K562 (cell line): ENCODE results near the gene CD70. TPM values are rescaled to one million over a fixed set of nuclear protein-coding genes. Genes with fewer than 3 reads are reported as not detected.

ENCODE experiments used
- ATAC-seq: fragments of 200-7000 bp; cut with Tn5 transposase; 3 replicates; pipeline ENCODE4 v1.9.1; 2020; ENCODE audit warnings: moderate library complexity
- BruUV-seq: library from RNA; stranded (reverse); fragments of 400-500 nt; replicated peaks from 2 replicates; lab custom pipeline; 2021; lab: Mats Ljungman, UMichigan
- CTCF ChIA-PET: fragments of 300-600 bp; formaldehyde crosslinking; extraction: SDS; loops from one replicate; lab custom pipeline; 2021; ENCODE audit warnings: low intra/inter-chr PET ratio; lab: Yijun Ruan, JAX
- POLR2A ChIA-PET: fragments of 300-600, 350-650 bp; sonication (Branson Sonifier 250); formaldehyde crosslinking; extraction: SDS; loops from one replicate; lab custom pipeline; 2021; ENCODE audit warnings: antibody characterized with exemption, inconsistent platforms; lab: Yijun Ruan, JAX
- DNase-seq, 4 experiments: peaks; one replicate each; pipeline versions ENCODE4 v3.0.0 to v3.0.0-alpha.2; 2011 to 2018; ENCODE audit warnings: low spot score in 3 of 4, mixed read lengths in 3 of 4; ENCODE audit errors: extremely low read depth in 1 of 4
- FAIRE-seq: peaks from 2 replicates; lab custom pipeline; 2011; peaks lifted over from hg19 to GRCh38; lab: Jason Lieb, UNC
- H2AFZ ChIP-seq: 2 replicates; pipeline ENCODE4 v1.6.0; 2011; ENCODE audit warnings: low read depth, low read length, control low read depth, inconsistent platforms
- H3K27ac ChIP-seq: fragments of 200-600 bp; 3 replicates; pipeline ENCODE4 v1.8.0; 2011; ENCODE audit warnings: low read depth, mild to moderate bottlenecking, control low read depth, inconsistent platforms, low read length, moderate library complexity, mixed read lengths; ENCODE audit errors: extremely low read depth
- H3K27me3 ChIP-seq, 2 experiments: fragments of 300-600 bp in 1 of 2; 2 replicates in 1 of 2; 3 replicates in 1 of 2; pipeline versions ENCODE4 v1.6.0 to v1.8.0; 2011; ENCODE audit warnings: inconsistent platforms in 2 of 2, low read length in 2 of 2, mild to moderate bottlenecking in 1 of 2, mixed read lengths in 1 of 2, moderate library complexity in 1 of 2; ENCODE audit not compliant: control insufficient read depth in 2 of 2, insufficient read depth in 2 of 2
- H3K36me3 ChIP-seq: fragments of 300-600 bp; 3 replicates; pipeline ENCODE4 v1.8.0; 2011; ENCODE audit warnings: mild to moderate bottlenecking, low read length, inconsistent platforms; ENCODE audit not compliant: control insufficient read depth, insufficient read depth
- H3K4me1 ChIP-seq, 2 experiments: fragments of 200-600 bp in 1 of 2; replicated peaks in 1 of 2; 2 replicates in 1 of 2; 3 replicates in 1 of 2; pipeline versions ENCODE4 v1.5.1 to v1.8.0; 2011; ENCODE audit warnings: inconsistent platforms in 2 of 2, low read length in 2 of 2, mild to moderate bottlenecking in 1 of 2, mixed read lengths in 1 of 2, moderate library complexity in 1 of 2; ENCODE audit not compliant: control insufficient read depth in 2 of 2, insufficient read depth in 2 of 2
- H3K4me2 ChIP-seq: 2 replicates; pipeline ENCODE4 v1.6.1; 2011; ENCODE audit warnings: low read length, control low read depth, inconsistent platforms, mixed read lengths; ENCODE audit not compliant: insufficient read depth
- H3K4me3 ChIP-seq: fragments of 200-600 bp; sonication (generic), shearing (Covaris generic); 2 replicates; pipeline ENCODE4 v1.5.1; 2016; ENCODE audit warnings: control low read depth, inconsistent platforms
- H3K79me2 ChIP-seq: fragments of 200-600 bp; 3 replicates; pipeline ENCODE4 v1.8.0; 2011; ENCODE audit warnings: low read length, inconsistent platforms; ENCODE audit not compliant: control insufficient read depth, insufficient read depth
- H3K9ac ChIP-seq, 2 experiments: 2 replicates each; pipeline versions ENCODE4 v1.6.0 to v1.6.1; 2011; ENCODE audit warnings: low read depth in 2 of 2, low read length in 2 of 2, control low read depth in 1 of 2, inconsistent platforms in 1 of 2, mild to moderate bottlenecking in 1 of 2, mixed read lengths in 1 of 2; ENCODE audit not compliant: insufficient read depth in 1 of 2
- H3K9me1 ChIP-seq: one replicate; pipeline ENCODE4 v1.6.0; 2011; ENCODE audit warnings: inconsistent platforms, mild to moderate bottlenecking, low read length, moderate library complexity; ENCODE audit not compliant: control insufficient read depth, insufficient read depth
- H3K9me3 ChIP-seq: replicated peaks from 2 replicates; pipeline ENCODE4 v1.5.1; 2011; ENCODE audit warnings: low read depth, low read length, inconsistent platforms; ENCODE audit not compliant: control insufficient read depth, insufficient read depth
- H4K20me1 ChIP-seq: replicated peaks from 2 replicates; pipeline ENCODE4 v1.6.1; 2011; ENCODE audit warnings: low read length, inconsistent platforms, mixed read lengths; ENCODE audit not compliant: control insufficient read depth, insufficient read depth
- ATF7 ChIP-seq: fragments of 450-650 bp; IDR thresholded peaks from 2 replicates; pipeline ENCODE4 v1.7.1; 2014; ENCODE audit warnings: mild to moderate bottlenecking, moderate library complexity
- BDP1 ChIP-seq: IDR thresholded peaks from 3 replicates; pipeline ENCODE4 v1.6.1; 2011; ENCODE audit not compliant: insufficient read length, insufficient read depth
- ETV5 ChIP-seq: sonication (generic); formaldehyde crosslinking; IDR thresholded peaks from 2 replicates; pipeline ENCODE4 v1.4.0; 2020; ENCODE audit warnings: low read depth, mild to moderate bottlenecking, missing genetic modification reagents
- ID3 ChIP-seq, 2 experiments: fragments of 250-450 bp in 1 of 2; fragments of 450-650 bp in 1 of 2; sonication (Bioruptor Pico) in 1 of 2; IDR thresholded peaks; 2 replicates each; pipeline versions ENCODE4 v1.6.1 to v1.8.0; 2016 to 2021; ENCODE audit warnings: mild to moderate bottlenecking in 2 of 2, moderate library complexity in 2 of 2, missing compliant biosample characterization in 1 of 2, missing genetic modification characterization in 1 of 2
- IFI16 ChIP-seq: fragments of 250-450 bp; sonication (Bioruptor Pico); IDR thresholded peaks from 2 replicates; pipeline ENCODE4 v2.1.2; 2022; ENCODE audit warnings: mild to moderate bottlenecking, inconsistent platforms
- KLF13 ChIP-seq: fragments of 450-650 bp; IDR thresholded peaks from 2 replicates; pipeline ENCODE4 v1.6.1; 2016; ENCODE audit warnings: missing genetic modification characterization, low read depth, mild to moderate bottlenecking, missing compliant biosample characterization, moderate library complexity, borderline replicate concordance
- KLF16 ChIP-seq: IDR thresholded peaks from 2 replicates; pipeline ENCODE4 v1.6.1; 2016; ENCODE audit warnings: antibody characterized with exemption
- MBD2 ChIP-seq: sonication (generic); IDR thresholded peaks from 2 replicates; pipeline ENCODE4 v1.6.1; 2016; ENCODE audit warnings: low read depth, borderline replicate concordance
- PREB ChIP-seq: sonication (generic); formaldehyde crosslinking; IDR thresholded peaks from 2 replicates; pipeline ENCODE4 v1.8.1; 2023; ENCODE audit warnings: mild to moderate bottlenecking, missing genetic modification reagents
- TEAD1 ChIP-seq, 2 experiments: fragments of 450-650 bp in 1 of 2; sonication (generic) in 1 of 2; formaldehyde crosslinking; IDR thresholded peaks; 2 replicates each; pipeline versions ENCODE4 v1.4.0 to v1.8.0; 2020 to 2022; ENCODE audit warnings: mild to moderate bottlenecking in 2 of 2, missing genetic modification reagents in 1 of 2
- VEZF1 ChIP-seq: fragments of 200-800 bp; sonication (Bioruptor generic); IDR thresholded peaks from 2 replicates; pipeline ENCODE4 v1.6.1; 2017; ENCODE audit warnings: missing genetic modification characterization, missing compliant biosample characterization
- WHSC1 ChIP-seq: IDR thresholded peaks from one replicate; pipeline ENCODE4 v1.6.1; 2012; ENCODE audit warnings: low read length, control low read depth, inconsistent platforms
- ZFX ChIP-seq: sonication (generic); formaldehyde crosslinking; IDR thresholded peaks from 2 replicates; pipeline ENCODE4 v1.8.0; 2022; ENCODE audit warnings: mild to moderate bottlenecking, missing genetic modification reagents, moderate library complexity
- ZNF583 ChIP-seq: fragments of 250-450 bp; sonication (Bioruptor Pico); IDR thresholded peaks from 2 replicates; pipeline ENCODE4 v1.4.0; 2020
- WGBS: fragments of 100-300 bp; shearing (Covaris generic); methylation state at CpG from one replicate; pipeline ENCODE4 v1.1.6; 2016; ENCODE audit warnings: low coverage, mixed read lengths; ENCODE audit not compliant: insufficient coverage; ENCODE audit errors: missing lambda C conversion rate; 5-methylcytosine and 5-hydroxymethylcytosine counted together
- in situ Hi-C: fragments of 300-500 bp; cut with MboI; formaldehyde crosslinking; loops from 4 replicates; pipeline ENCODE4 v1.15.0; 2018; ENCODE audit warnings: inconsistent platforms, mixed read lengths
- intact Hi-C: fragments of 100-400 bp; cut with micrococcal nuclease; formaldehyde crosslinking; loops from 2 replicates; pipeline ENCODE4 v1.14.2; 2022
- polyA plus RNA-seq, 8 experiments: library from polyadenylated mRNA; depleted of rRNA in 4 of 8; stranded (reverse) in 5 of 8; unstranded in 3 of 8; fragments of >200 nt; fragmentation: Nextera tagmentation in 2 of 8; fragmentation: Illumina TruSeq in 1 of 8; extraction: Ambion mirVana in 2 of 8; extraction: Trizol in 1 of 8; gene quantifications; 2 replicates each; pipeline versions ENCODE4 v1.2.1 to v1.2.3, GENCODE V29; 2011 to 2014; ENCODE audit warnings: inconsistent platforms in 1 of 8, missing spikeins in 1 of 8
- total RNA-seq, 7 experiments: library from RNA; depleted of rRNA in 6 of 7; stranded (reverse); fragments of >200 nt in 6 of 7; fragmentation: Illumina TruSeq in 2 of 7; extraction: Trizol in 2 of 7; gene quantifications; 2 replicates each; pipeline versions ENCODE4 v1.2.1 to v1.2.3, GENCODE V29; 2011 to 2021; ENCODE audit warnings: low replicate concordance in 1 of 7
- TF ChIP-seq, protein P1 (sequence below): sonication (generic); formaldehyde crosslinking; IDR thresholded peaks from 2 replicates; pipeline ENCODE4 v1.8.1; 2022; ENCODE audit warnings: missing genetic modification reagents

The CD70 gene
- total and polyA plus RNA-seq, 9 of the 15 experiments (the other 6 are each of a cell fraction or from before 2014, with no cell fraction given), result 0.06 to 0.58 (median 0.33) TPM; not detected in 4

- 0 out of 2 replicates have a peak, but pooled peaks have one; percentile 20 for TF ChIP-seq ATF7
- TF ChIP-seq VEZF1 (CRISPR knock-in tag), result 0 out of 2 replicates have a peak, but pooled peaks have one; percentile 28
- TF ChIP-seq ETV5 (CRISPR knock-in tag), result peak; percentile 26; the same call in 1 of the 2 replicates
These were observed 42.0 kb upstream of the CD70 start (continued) for GRCh38 chr19:6632747-6633455.

DNA sequence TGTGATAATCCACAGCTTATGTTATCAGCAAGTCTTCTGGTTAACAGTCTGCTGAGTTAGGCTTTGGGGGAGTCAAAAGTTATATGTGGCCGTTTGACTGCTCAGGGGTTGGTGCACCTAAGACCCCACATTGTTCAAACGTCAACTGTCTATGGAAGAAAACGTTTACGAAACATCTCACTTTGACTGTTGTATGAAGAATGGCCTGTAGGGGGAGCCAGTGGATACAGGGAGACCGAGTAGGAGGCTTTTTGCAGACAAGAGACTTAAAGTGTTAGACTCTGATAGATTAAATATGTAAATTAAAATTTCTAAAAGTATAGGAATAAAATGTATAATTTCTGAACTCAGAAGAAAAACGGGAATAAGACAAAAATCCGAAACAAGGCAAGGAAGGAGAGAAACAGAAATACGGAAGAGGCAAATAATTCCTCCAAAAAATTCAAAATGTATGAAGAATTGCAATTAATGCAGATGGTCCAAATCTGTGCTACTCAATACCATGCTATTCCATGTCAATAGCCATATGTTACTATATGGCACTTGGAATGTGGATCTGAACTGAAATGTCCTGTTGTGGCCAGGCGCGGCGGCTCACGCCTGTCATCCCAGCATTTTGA lies 41.2 kb upstream of the CD70 start:
- Histone ChIP-seq H2AFZ (peak overlapping the region; percentile 46; the same call in 1 of the 2 replicates), H3K36me3 (no peaks in the 10 kb centered on the region), H3K9ac (no peak overlapping the region), H3K79me2 (no peaks in the 10 kb centered on the region), H3K4me1 (peaks cover 0 to 3% of the 10 kb centered on the region in 2 experiments; a peak in 1 of 5 replicates), H3K4me3 (no peak overlapping the region), H3K9me3 (peaks cover 2% of the 10 kb centered on the region; the same call in 1 of the 2 replicates), H4K20me1 (no peaks in the 10 kb centered on the region), H3K9me1 (no peaks in the 10 kb centered on the region), H3K27ac (no peak overlapping the region), H3K4me2 (no peak overlapping the region), H3K27me3 (no peaks in the 10 kb centered on the region)
- peak; percentile 95 for FAIRE-seq
- no TSS peak for BruUV-seq
- in situ Hi-C loops, result no loop called here
- POLR2A ChIA-PET, result interaction anchor here (0.6 to 1.1 kb wide), 2 partner anchors 45 to 124 kb away, joined by 3 to 5 read pairs; no protein-coding TSS in a partner anchor
- peak; percentile 80 for ATAC-seq
- peak; percentile 52 to 85 (median 75) for DNase-seq
- intact Hi-C loops, result loop anchor here (5.0 kb wide), 1 partner anchor 105 kb away; the partner anchor contains the start of genes GPR108 and TRIP10
- CTCF ChIA-PET, result interaction anchor here (1.0 to 3.5 kb wide), 5 partner anchors 80 to 231 kb away, joined by 3 to 23 read pairs (median 6); partner anchors contain the start of gene DENND1C
- WGBS, result 38% methylated on average over 12 of the region's 12 CpGs
- TF ChIP-seq, protein P1, sequence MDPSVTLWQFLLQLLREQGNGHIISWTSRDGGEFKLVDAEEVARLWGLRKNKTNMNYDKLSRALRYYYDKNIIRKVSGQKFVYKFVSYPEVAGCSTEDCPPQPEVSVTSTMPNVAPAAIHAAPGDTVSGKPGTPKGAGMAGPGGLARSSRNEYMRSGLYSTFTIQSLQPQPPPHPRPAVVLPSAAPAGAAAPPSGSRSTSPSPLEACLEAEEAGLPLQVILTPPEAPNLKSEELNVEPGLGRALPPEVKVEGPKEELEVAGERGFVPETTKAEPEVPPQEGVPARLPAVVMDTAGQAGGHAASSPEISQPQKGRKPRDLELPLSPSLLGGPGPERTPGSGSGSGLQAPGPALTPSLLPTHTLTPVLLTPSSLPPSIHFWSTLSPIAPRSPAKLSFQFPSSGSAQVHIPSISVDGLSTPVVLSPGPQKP (CRISPR knock-in tag), result no peak
- TF ChIP-seq ZFX, result no peak
- no peak for TF ChIP-seq KLF13 (tag)
- no peak for TF ChIP-seq WHSC1
- no peak for TF ChIP-seq ZNF583 (CRISPR knock-in tag)
- TF ChIP-seq TEAD1 (CRISPR knock-in tag; IDR thresholded peaks at IDR 0.05), result no peak
- no peak for TF ChIP-seq ID3 (CRISPR knock-in tag; IDR thresholded peaks at IDR 0.05)
- no peak for TF ChIP-seq ID3 (tag; IDR thresholded peaks at IDR 0.05)
- TF ChIP-seq IFI16, result no peak
- TF ChIP-seq KLF16, result 0 out of 2 replicates have a peak, but pooled peaks have one; percentile 59
- TF ChIP-seq PREB (CRISPR knock-in tag), result no peak
- no peak for TF ChIP-seq MBD2
- TF ChIP-seq BDP1, result no peak
